HG03378 (cell line): Measurements from ENCODE around the gene SRI.
"Not testable (repeated sequence)": the region's sequence is repeated elsewhere in the genome, so short reads cannot be mapped to it uniquely, and the experiment has no call there.

Experiments used
- ATAC-seq: cut with Tn5 transposase; IDR thresholded peaks from one replicate; pipeline ENCODE4 v1.9.1; 2021; ENCODE audit warnings: mild to moderate bottlenecking, moderate library complexity; ENCODE audit not compliant: unreplicated experiment

Gene SRI

GRCh38 chr7:88184848-88185304, 35.0 kb downstream of the SRI start:
- no peak for ATAC-seq

- ATAC-seq: no peak
Observed at GRCh38 chr7:88183051-88183450, 36.8 kb downstream of the SRI start.

GRCh38 chr7:88176190-88176589, 43.6 kb downstream of the SRI start:
- ATAC-seq: no peak

- no peak for ATAC-seq
Observed at GRCh38 chr7:88172842-88173241, 47.0 kb downstream of the SRI start.

- ATAC-seq: peak; percentile 57
Observed at GRCh38 chr7:88169717-88170320, 50.0 kb downstream of the SRI start.

- ATAC-seq: no peak
Observed at GRCh38 chr7:88167721-88168120, 52.1 kb downstream of the SRI start.

- no peak for ATAC-seq
Observed at GRCh38 chr7:88167223-88167622, 52.6 kb downstream of the SRI start.

GRCh38 chr7:88165697-88166096, 54.1 kb downstream of the SRI start:
- ATAC-seq: no peak

GRCh38 chr7:88159741-88160140, 60.1 kb downstream of the SRI start:
- ATAC-seq: not testable (repeated sequence)

- no peak for ATAC-seq
Observed at GRCh38 chr7:88156356-88156755, 63.5 kb downstream of the SRI start.

- ATAC-seq: no peak
Observed at GRCh38 chr7:88155756-88156155, 64.1 kb downstream of the SRI start.
